A549 treated with dexamethasone at 1 μM for 4 hours (cell line): ENCODE results near the gene PATE4. TPM values are rescaled to one million over a fixed set of nuclear protein-coding genes. Genes with fewer than 3 reads are reported as not detected.

ENCODE experiments used
- total RNA-seq: library from RNA; stranded (reverse); fragments of 200-300 nt; extraction: Qiagen RNA extraction; gene quantifications from 5 replicates; pipeline ENCODE4 v1.2.3, GENCODE V29; 2022

Gene PATE4, protein sequence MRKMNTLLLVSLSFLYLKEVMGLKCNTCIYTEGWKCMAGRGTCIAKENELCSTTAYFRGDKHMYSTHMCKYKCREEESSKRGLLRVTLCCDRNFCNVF
- not detected in 5 replicates for total RNA-seq

DNA sequence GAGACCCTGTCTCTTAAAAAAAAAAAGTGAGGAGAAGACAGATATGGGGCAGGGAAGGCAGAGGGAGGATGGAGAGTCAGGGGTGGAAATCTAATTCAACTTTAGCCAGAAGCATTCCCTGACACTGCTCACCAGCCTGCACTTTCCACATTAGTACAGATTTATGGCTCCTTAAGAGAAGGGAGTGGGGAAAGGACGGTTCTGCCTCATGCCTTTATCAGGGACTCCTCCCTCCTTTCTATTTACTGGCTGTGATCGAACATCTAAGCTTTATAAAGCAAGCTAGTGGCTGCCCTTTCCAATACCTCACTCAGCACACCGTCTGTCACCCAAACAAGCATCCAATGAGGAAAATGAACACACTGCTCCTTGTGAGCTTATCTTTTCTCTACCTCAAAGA, at the start of gene PATE4:
Gene PATE4, plus strand, starts transcription at position 301 of the 400 bp plus-strand sequence. Its CDS starts 44 bp downstream, at position 345.

DNA sequence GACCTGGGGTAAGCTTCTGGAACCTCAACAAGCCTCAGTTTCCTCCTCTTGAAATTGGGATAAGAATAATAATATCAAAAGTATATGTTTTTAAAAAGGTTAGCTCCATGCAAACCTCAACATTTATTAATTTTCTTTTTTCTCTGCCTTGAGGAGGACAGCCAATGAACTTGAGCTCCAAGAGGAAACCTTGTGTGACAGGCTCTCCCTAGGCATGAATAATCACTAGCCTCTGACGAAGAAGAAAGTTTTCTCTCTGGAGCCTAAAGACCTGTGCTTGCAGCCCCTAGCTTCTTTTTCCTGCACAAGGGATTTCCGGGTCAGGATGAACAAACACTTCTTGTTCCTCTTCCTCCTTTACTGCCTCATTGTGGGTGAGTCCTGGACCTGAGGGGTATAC, 45.3 kb upstream of the PATE4 start, which contains the start of gene PATE3:
Gene PATE3, plus strand, starts transcription at position 301 of the 400 bp plus-strand sequence. Its CDS starts 25 bp downstream, at position 326.

DNA sequence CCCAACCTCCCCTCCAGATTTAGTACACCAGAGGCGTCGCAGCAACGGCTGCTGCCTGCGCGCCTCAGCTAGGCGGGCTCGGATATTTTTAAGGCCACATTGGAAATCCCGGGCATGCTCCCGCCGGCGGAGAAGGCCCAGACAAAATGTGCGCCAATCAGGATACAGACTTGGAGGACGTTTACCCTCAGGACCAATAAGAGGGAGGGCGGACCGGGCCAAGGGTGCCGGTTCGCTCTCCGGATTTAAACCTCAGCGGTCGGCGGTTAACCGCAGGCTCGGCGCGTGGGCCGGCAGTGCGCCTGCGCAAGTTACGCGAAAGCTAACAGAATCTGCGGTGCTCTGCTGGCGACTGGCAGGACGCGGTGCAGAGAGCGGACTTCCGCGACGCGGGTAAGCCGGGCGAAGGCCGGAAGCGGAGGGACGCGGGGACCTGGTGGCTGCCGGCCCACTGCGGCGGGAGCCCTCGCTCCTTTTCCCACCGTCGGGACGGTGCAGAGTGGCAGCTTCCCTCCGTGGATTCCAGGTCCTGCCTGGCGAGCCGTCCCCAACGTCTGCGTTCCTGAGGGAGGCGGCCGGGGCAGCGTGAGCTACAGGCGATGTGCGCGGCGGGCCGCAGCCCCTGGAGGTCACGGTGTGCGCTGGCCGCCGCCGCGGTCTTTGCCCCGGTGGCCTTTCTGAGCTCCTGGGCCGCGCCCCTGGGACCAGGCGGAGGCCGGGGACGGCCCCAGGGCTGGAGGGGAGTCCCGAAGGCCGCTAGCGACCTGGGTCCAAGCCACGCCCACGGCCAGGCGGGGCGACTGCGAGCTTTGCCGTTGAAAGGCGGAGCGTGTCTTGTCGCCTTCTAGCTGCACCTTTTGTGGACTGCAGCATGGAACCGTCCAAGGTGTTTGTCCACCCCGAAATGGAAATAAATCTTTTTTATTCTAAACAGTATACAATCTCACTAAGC, 54.5 kb downstream of the PATE4 start, which contains the start of gene HYLS1:
Gene HYLS1, plus strand, starts transcription at position 296 of the 952 bp plus-strand sequence. CDS start 11,701 bp downstream, outside the sequence.

Other genes with a start within 250 kb of the PATE4 start
- 80.5 to 110 TPM (median 107 TPM) in 5 replicates for gene STT3A, start 240.5 kb upstream of the PATE4 start, total RNA-seq
- 29.7 to 35.7 TPM (median 32.4 TPM) in 5 replicates for gene CHEK1, start 208.2 kb upstream of the PATE4 start, total RNA-seq
- gene ACRV1, start 152.5 kb upstream of the PATE4 start, total RNA-seq, result 0.13 TPM in 1 of 5 replicates, not detected in the others
- gene PATE1, start 87.0 kb upstream of the PATE4 start, total RNA-seq, result not detected in 5 replicates
- gene PATE2, start 54.5 kb upstream of the PATE4 start, total RNA-seq, result not detected in 5 replicates
- gene PATE3, start 45.2 kb upstream of the PATE4 start, total RNA-seq, result not detected in 5 replicates
- gene HYLS1, start 54.4 kb downstream of the PATE4 start, total RNA-seq, result 11.8 to 13.9 TPM (median 12.5 TPM) in 5 replicates
- 8.1 to 11.7 TPM (median 8.7 TPM) in 5 replicates for gene PUS3, start 69.9 kb downstream of the PATE4 start, total RNA-seq
- not detected in 5 replicates for gene DDX25, start 71.2 kb downstream of the PATE4 start, total RNA-seq
- gene VSIG10L2, start 112.7 kb downstream of the PATE4 start, total RNA-seq, result not detected in 5 replicates
- gene CDON, start 229.6 kb downstream of the PATE4 start, total RNA-seq, result 1.2 to 2.9 TPM (median 1.6 TPM) in 5 replicates